HEK293 (cell line): ENCODE data around the gene BHMT2.

Experiments
- ATF2 ChIP-seq: fragments of 450-650 bp; formaldehyde crosslinking; IDR thresholded peaks from 2 replicates; pipeline ENCODE4 v1.5.1; 2016; ENCODE audit warnings: missing biosample characterization, missing genetic modification characterization, low read depth
- ZNF239 ChIP-seq: fragments of 450-650 bp; formaldehyde crosslinking; IDR thresholded peaks from 2 replicates; pipeline ENCODE4 v1.5.1; 2016; ENCODE audit warnings: missing biosample characterization, missing genetic modification characterization
- ZNF362 ChIP-seq: fragments of 450-650 bp; formaldehyde crosslinking; IDR thresholded peaks from 2 replicates; pipeline ENCODE4 v1.5.1; 2016; ENCODE audit warnings: missing biosample characterization, missing genetic modification characterization

GRCh38 chr5:79031485-79031867, 38.1 kb upstream of the BHMT2 start:
- TF ChIP-seq ZNF362 (tag by site-specific recombination) (no peak), ZNF239 (tag by site-specific recombination) (no peak), ATF2 (tag by site-specific recombination) (no peak)
